HFFc6 (cell line): ENCODE data around the gene VGLL3. TPM values are rescaled to one million over a fixed set of nuclear protein-coding genes. Genes with fewer than 3 reads are reported as not detected.
A peak's percentile ranks its signal among the peaks of the same experiment; 100 is the strongest.

Experiments
- DNase-seq: peaks from one replicate; pipeline ENCODE4 v3.0.0-alpha.2; 2018
- H3K27ac Mint-ChIP-seq: 2 replicates; pipeline ENCODE4 v1.8.0; 2020; ENCODE audit warnings: mild to moderate bottlenecking, mixed read lengths
- H3K27me3 Mint-ChIP-seq: 2 replicates; pipeline ENCODE4 v1.8.0; 2021; ENCODE audit warnings: mild to moderate bottlenecking, moderate library complexity, mixed read lengths; ENCODE audit not compliant: insufficient read depth
- H3K36me3 Mint-ChIP-seq: 2 replicates; pipeline ENCODE4 v1.8.0; 2021; ENCODE audit warnings: low read depth, mixed read lengths
- H3K4me1 Mint-ChIP-seq: 2 replicates; pipeline ENCODE4 v1.8.0; 2020; ENCODE audit warnings: low read depth, mixed read lengths
- H3K4me3 Mint-ChIP-seq: 2 replicates; pipeline ENCODE4 v1.8.0; 2020; ENCODE audit warnings: mild to moderate bottlenecking, moderate library complexity, mixed read lengths
- H3K9me3 Mint-ChIP-seq: 2 replicates; pipeline ENCODE4 v1.8.0; 2020; ENCODE audit warnings: mild to moderate bottlenecking, mixed read lengths
- total RNA-seq, 6 experiments: library from RNA; stranded (reverse); fragmentation: NEBNext Ultra II Directional; extraction: Animal tissue kit (Norgen Biotek cat#: 25700); gene quantifications; 2 replicates in 1 of 6; 3 replicates in 5 of 6; pipeline ENCODE4 v1.2.3, GENCODE V29; 2021
- TF ChIP-seq, protein P1 (sequence below): fragments of 200-600 bp; sonication (generic); IDR thresholded peaks from 2 replicates; pipeline ENCODE4 v1.5.0; 2021; ENCODE audit warnings: antibody characterized with exemption, mild to moderate bottlenecking

The VGLL3 gene
- total RNA-seq, 6 experiments from 2014 or later: 117 to 193 (median 151) TPM

DNA sequence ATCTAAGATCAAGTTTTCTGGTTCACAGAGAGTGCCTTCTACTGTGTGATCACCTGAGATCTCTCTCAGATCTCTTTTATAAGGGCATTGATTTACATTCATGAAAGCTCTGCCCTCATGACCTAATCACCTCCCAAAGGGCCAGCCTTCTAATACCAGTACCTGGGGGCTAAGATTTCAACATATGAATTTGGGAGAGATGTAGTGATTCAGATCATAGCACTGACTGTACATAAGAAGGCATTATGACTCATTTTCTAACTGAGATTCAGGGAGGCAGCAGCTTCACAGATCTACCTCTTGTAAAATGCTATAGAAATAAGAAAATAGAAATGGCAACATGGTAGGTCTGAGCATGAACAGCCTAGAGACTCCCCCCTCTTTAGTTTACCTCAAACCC, 39.6 kb downstream of the VGLL3 start:
- Mint-ChIP-seq H3K36me3 (peaks cover 47% of the 10 kb centered on the region), H3K27me3 (no peaks in the 10 kb centered on the region), H3K27ac (peak overlapping the region; percentile 66), H3K4me1 (peaks cover 97% of the 10 kb centered on the region), H3K4me3 (peak overlapping the region; percentile 45), H3K9me3 (no peaks in the 10 kb centered on the region)
- peak; percentile 62 for DNase-seq
- TF ChIP-seq, protein P1, sequence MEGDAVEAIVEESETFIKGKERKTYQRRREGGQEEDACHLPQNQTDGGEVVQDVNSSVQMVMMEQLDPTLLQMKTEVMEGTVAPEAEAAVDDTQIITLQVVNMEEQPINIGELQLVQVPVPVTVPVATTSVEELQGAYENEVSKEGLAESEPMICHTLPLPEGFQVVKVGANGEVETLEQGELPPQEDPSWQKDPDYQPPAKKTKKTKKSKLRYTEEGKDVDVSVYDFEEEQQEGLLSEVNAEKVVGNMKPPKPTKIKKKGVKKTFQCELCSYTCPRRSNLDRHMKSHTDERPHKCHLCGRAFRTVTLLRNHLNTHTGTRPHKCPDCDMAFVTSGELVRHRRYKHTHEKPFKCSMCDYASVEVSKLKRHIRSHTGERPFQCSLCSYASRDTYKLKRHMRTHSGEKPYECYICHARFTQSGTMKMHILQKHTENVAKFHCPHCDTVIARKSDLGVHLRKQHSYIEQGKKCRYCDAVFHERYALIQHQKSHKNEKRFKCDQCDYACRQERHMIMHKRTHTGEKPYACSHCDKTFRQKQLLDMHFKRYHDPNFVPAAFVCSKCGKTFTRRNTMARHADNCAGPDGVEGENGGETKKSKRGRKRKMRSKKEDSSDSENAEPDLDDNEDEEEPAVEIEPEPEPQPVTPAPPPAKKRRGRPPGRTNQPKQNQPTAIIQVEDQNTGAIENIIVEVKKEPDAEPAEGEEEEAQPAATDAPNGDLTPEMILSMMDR: no peak

DNA sequence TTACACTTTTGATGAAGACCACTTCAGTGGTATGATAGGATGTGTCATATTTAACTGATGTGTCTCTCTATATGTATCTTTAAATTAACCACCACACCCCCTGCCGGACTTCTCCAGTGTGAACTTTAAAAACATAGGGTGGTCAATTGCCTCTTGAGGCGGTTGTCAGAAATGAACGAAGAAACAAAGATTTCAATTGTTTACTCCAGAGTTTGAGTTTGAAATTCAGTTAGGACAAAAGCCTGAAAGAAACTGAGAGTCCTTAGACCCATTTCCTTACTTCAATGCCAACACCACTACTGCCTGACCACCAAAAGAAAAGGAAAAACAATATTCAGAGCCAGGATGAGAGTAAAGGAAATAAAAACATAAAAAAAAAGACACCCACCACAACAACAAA, 40.2 kb downstream of the VGLL3 start:
- TF ChIP-seq, protein P1: no peak
- no peak for DNase-seq
- H3K4me1 Mint-ChIP-seq: peaks cover 95% of the 10 kb centered on the region
- peaks cover 53% of the 10 kb centered on the region for H3K36me3 Mint-ChIP-seq
- no peaks in the 10 kb centered on the region for H3K27me3 Mint-ChIP-seq
- H3K27ac Mint-ChIP-seq: peak overlapping the region; percentile 66
- H3K4me3 Mint-ChIP-seq: peak overlapping the region; percentile 45; the same call in 1 of the 2 replicates
- no peaks in the 10 kb centered on the region for H3K9me3 Mint-ChIP-seq

DNA sequence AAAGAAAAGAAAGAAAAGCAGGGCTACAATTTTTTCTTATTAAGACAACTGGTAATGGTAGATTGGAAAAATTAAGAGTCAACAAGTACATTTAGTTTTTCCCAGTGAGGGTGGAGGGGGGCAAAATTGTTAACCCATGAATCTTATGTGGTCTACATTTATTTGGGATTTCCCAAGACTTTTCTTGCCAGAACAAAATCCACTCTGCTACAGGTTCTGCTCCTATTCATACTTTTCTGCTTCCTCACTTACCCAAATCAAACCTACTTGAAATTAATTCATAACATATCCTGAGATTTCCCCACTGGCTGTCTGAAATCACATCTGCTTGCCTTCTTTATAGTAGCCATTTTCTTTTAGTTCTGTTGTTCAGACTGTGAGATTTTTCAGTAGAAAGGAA, 41.1 kb downstream of the VGLL3 start:
- TF ChIP-seq, protein P1: no peak
- H3K4me3 Mint-ChIP-seq: peak overlapping the region; percentile 36
- peak overlapping the region; percentile 57 for H3K27ac Mint-ChIP-seq
- peaks cover 62% of the 10 kb centered on the region for H3K36me3 Mint-ChIP-seq
- peaks cover 86% of the 10 kb centered on the region for H3K4me1 Mint-ChIP-seq
- H3K9me3 Mint-ChIP-seq: no peaks in the 10 kb centered on the region
- H3K27me3 Mint-ChIP-seq: no peaks in the 10 kb centered on the region
- DNase-seq: no peak

DNA sequence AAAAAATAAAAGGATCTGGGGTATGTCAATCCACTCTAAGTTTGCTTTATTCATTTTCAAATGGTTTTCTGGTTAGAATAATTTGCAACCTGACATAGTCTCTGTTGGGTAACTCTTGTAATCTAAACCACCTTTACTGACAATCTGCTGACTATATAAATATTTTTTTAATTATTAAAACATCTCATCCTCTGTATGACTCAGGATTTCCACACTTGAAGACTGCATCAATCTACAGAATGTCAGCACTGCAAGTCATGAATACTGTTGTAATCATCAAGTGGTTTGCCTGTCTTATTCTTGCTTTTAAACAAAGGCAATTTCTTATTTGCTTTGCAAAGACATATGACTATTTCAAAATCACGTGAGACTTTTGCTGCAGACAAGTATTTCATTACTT, 42.1 kb downstream of the VGLL3 start:
- Mint-ChIP-seq H3K27ac (peak overlapping the region; percentile 76), H3K9me3 (no peaks in the 10 kb centered on the region), H3K27me3 (no peaks in the 10 kb centered on the region), H3K4me1 (peaks cover 81% of the 10 kb centered on the region), H3K4me3 (peak overlapping the region; percentile 73), H3K36me3 (peaks cover 62% of the 10 kb centered on the region)
- peak; percentile 54 for DNase-seq
- TF ChIP-seq, protein P1: no peak

DNA sequence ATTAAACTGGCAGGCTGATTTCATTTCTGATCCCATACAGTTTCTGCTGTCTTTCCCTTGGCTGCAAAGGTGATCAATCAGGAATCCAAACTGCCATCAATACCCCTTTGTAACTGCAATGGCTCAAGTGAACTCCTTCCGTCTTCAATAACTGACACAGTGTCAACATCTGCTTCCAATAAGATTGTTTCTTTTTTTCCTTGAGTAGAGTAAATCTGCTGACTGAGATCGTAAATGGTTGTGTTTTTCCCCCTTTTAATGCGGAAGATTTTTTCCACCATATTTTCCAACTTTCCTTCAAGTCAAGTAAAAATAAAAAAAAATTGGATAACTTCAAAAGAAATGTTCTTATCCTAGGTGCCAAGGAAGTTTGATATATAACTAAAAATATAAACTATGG, 48.7 kb downstream of the VGLL3 start:
- Mint-ChIP-seq H3K4me1 (peaks cover 65% of the 10 kb centered on the region), H3K27ac (peak overlapping the region; percentile 6; the same call in 1 of the 2 replicates), H3K36me3 (peaks cover 68% of the 10 kb centered on the region), H3K27me3 (peaks cover 2% of the 10 kb centered on the region), H3K9me3 (no peaks in the 10 kb centered on the region; the same call in 1 of the 2 replicates), H3K4me3 (no peak overlapping the region)
- DNase-seq: no peak
- TF ChIP-seq, protein P1: no peak
